ENCODE measurements around the gene DBH. TPM values are rescaled to one million over a fixed set of nuclear protein-coding genes. Genes with fewer than 3 reads are reported as not detected.
"Not testable (repeated sequence)": the region's sequence is repeated elsewhere in the genome, so short reads cannot be mapped to it uniquely, and the experiment has no call there.

DBH gene
- total RNA-seq, 4 donors from 2014 or later, result not detected

GRCh38 chr9:133616643-133617405, 19.3 kb upstream of the DBH start:
- DNase-seq, result no peak
- TF ChIP-seq CTCF (IDR thresholded peaks at IDR 0.05), result no peak
- no peak for TF ChIP-seq POLR2A (IDR thresholded peaks at IDR 0.05)
- no peak overlapping the region for H3K4me3 ChIP-seq
- no peaks in the 10 kb centered on the region for H3K36me3 ChIP-seq
- no peaks in the 10 kb centered on the region for H3K9me3 ChIP-seq
- H3K4me1 ChIP-seq, result peaks cover 0 to 10% (median 2%) of the 10 kb centered on the region in 4 donors
- H3K27ac ChIP-seq, result no peak overlapping the region
- no peaks in the 10 kb centered on the region for H3K27me3 ChIP-seq

- Histone ChIP-seq H3K4me3 (no peak overlapping the region), H3K36me3 (no peaks in the 10 kb centered on the region), H3K4me1 (peaks cover 0 to 10% (median 2%) of the 10 kb centered on the region in 4 donors), H3K9me3 (no peaks in the 10 kb centered on the region), H3K27me3 (no peaks in the 10 kb centered on the region), H3K27ac (no peak overlapping the region)
- no peak for DNase-seq
- TF ChIP-seq CTCF (IDR thresholded peaks at IDR 0.05), result no peak
- TF ChIP-seq POLR2A (IDR thresholded peaks at IDR 0.05), result no peak
Observed at GRCh38 chr9:133618726-133619125, 17.4 kb upstream of the DBH start.

GRCh38 chr9:133619791-133620190, 16.4 kb upstream of the DBH start:
- TF ChIP-seq CTCF (IDR thresholded peaks at IDR 0.05) (no peak), POLR2A (IDR thresholded peaks at IDR 0.05) (no peak)
- Histone ChIP-seq H3K36me3 (no peaks in the 10 kb centered on the region), H3K27me3 (no peaks in the 10 kb centered on the region), H3K4me3 (no peak overlapping the region), H3K4me1 (peaks cover 0 to 10% (median 2%) of the 10 kb centered on the region in 4 donors), H3K9me3 (no peaks in the 10 kb centered on the region), H3K27ac (no peak overlapping the region)
- peak in 2 of 3 donors; percentile 65 to 71 for DNase-seq

- no peak overlapping the region for H3K4me3 ChIP-seq
- H3K36me3 ChIP-seq, result no peaks in the 10 kb centered on the region
- no peaks in the 10 kb centered on the region for H3K27me3 ChIP-seq
- peaks cover 0 to 4% (median 0%) of the 10 kb centered on the region in 4 donors for H3K9me3 ChIP-seq
- DNase-seq, result no peak
- H3K4me1 ChIP-seq, result peaks cover 0 to 10% (median 2%) of the 10 kb centered on the region in 4 donors
- no peak for TF ChIP-seq CTCF (IDR thresholded peaks at IDR 0.05)
- H3K27ac ChIP-seq, result no peak overlapping the region
Observed at GRCh38 chr9:133621725-133622267, 14.4 kb upstream of the DBH start.

GRCh38 chr9:133622555-133622954, 13.6 kb upstream of the DBH start:
- peaks cover 0 to 10% (median 2%) of the 10 kb centered on the region in 4 donors for H3K4me1 ChIP-seq
- no peaks in the 10 kb centered on the region for H3K27me3 ChIP-seq
- H3K9me3 ChIP-seq, result peaks cover 0 to 4% (median 0%) of the 10 kb centered on the region in 4 donors
- no peak for DNase-seq
- no peaks in the 10 kb centered on the region for H3K36me3 ChIP-seq
- H3K27ac ChIP-seq, result no peak overlapping the region
- H3K4me3 ChIP-seq, result no peak overlapping the region
- TF ChIP-seq POLR2A (IDR thresholded peaks at IDR 0.05) (no peak), CTCF (IDR thresholded peaks at IDR 0.05) (no peak)

- H3K4me3 ChIP-seq, H3K4me1 ChIP-seq, H3K27ac ChIP-seq, H3K27me3 ChIP-seq, DNase-seq, H3K9me3 ChIP-seq, H3K36me3 ChIP-seq: not testable (repeated sequence)
Observed at GRCh38 chr9:133626008-133626407, 10.2 kb upstream of the DBH start.
